Subcutaneous adipose tissue (tissue), 4 donors: ENCODE data around the gene ZNF670. TPM values are rescaled to one million over a fixed set of nuclear protein-coding genes. Genes with fewer than 3 reads are reported as not detected.

Source experiments
- CTCF ChIP-seq: fragments of 450-650 bp; IDR thresholded peaks from one replicate; pipeline ENCODE4 v1.5.1; 2016; ENCODE audit warnings: low read depth, mild to moderate bottlenecking, control low read depth, antibody characterized with exemption, moderate library complexity
- total RNA-seq, 4 donors: library from RNA; depleted of rRNA; stranded (reverse); fragments of >200 nt; gene quantifications; one replicate each; pipeline ENCODE4 v1.1.0, GENCODE V29; 2016

ZNF670 gene
- total RNA-seq, 4 donors from 2014 or later: 3.1 to 5.2 (median 3.4) TPM

GRCh38 chr1:247056071-247056470 lies 22.5 kb downstream of the ZNF670 start:
- TF ChIP-seq CTCF: no peak

- no peak for TF ChIP-seq CTCF
Observed at GRCh38 chr1:247054992-247055415, 23.6 kb downstream of the ZNF670 start.

DNA sequence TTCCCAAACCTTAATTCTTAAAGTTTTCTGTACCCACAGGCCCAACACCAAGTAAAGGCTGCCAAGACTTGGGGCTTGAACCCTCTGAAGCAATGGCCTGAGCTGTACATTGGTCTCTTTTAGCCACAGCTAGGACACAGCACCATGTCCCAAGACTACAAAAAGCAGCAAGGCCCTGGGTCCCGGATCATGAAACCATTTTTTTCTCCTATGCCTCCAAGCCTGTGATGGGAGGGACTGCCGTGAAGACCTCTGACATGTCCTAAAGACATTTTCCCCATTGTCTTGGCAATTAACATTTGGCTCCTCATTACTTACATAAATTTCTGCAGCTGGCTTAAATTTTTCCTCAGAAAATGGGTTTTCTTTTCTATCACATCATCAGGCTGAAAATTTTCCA lies 30.9 kb downstream of the ZNF670 start:
- no peak for TF ChIP-seq CTCF

- no peak for TF ChIP-seq CTCF
Observed at GRCh38 chr1:247047260-247047659, 31.4 kb downstream of the ZNF670 start.

GRCh38 chr1:247043406-247043805 lies 35.2 kb downstream of the ZNF670 start:
- no peak for TF ChIP-seq CTCF

DNA sequence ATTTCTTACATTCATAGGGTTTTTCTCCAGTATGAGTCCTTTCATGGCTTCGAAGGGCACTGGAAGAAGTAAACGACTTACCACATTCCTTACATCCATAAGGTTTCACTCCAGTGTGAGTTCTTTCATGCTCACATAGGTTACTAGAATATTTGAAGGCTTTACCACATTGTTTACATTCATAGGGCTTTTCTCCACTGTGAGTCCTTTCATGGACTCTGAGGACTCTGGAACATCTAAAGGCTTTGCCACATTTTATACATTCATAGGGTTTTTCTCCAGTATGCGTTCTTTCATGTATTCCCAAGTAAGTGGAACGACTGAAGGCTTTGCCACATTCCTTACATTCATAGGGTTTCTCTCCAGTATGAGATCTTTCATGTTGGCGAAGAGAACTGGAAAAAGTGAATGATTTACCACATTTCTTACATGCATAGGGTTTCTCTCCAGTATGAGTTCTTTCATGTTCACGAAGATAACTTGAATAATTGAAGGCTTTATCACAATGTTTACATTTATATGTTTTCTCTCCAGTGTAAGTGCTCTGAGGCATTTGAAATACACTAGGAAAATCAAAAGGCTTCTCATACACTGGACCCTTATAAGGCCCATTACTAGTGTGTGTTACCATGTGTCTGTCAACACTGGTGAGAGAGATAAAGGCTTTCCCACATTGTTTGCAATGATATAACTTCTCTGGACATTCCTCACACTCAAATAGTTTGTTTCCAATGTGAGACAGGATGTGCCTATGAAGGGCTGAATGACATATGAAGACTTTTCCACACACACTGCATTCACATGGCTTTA lies 40.9 kb downstream of the ZNF670 start:
- no peak for TF ChIP-seq CTCF

Other genes with a start within 250 kb of the ZNF670 start
- 10 to 100 TPM; 53.9 to 97.5 (median 64.6) TPM for gene AHCTF1, start 146.9 kb downstream of the ZNF670 start, total RNA-seq
- gene ZNF695, start 70.8 kb downstream of the ZNF670 start, total RNA-seq: under 1 TPM in 1 of 4 donors, not detected in 3; 0.22 TPM
- 1 to 10 TPM; 3.9 to 6.6 (median 5.6) TPM for gene ZNF669, start 25.5 kb upstream of the ZNF670 start, total RNA-seq
- 10 to 100 TPM; 14.2 to 29.4 (median 23.2) TPM for gene ZNF124, start 93.2 kb upstream of the ZNF670 start, total RNA-seq
- gene VN1R5, start 177.3 kb upstream of the ZNF670 start, total RNA-seq: not detected